RWPE2 (cell line): Measurements from ENCODE around the gene DTHD1.

Experiments used
- ATAC-seq: fragments of 200-7000 bp; cut with Tn5 transposase; 3 replicates; pipeline ENCODE4 v1.9.1; 2021; ENCODE audit warnings: low read depth
- DNase-seq: peaks from one replicate; pipeline ENCODE4 v3.0.0-alpha.2; 2020; ENCODE audit warnings: low spot score
- H3K27ac ChIP-seq: fragments of 450-650 bp; 2 replicates; pipeline ENCODE4 v1.5.1; 2017; ENCODE audit warnings: mild to moderate bottlenecking; ENCODE audit not compliant: poor library complexity, severe bottlenecking
- H3K27me3 ChIP-seq: fragments of 250-450 bp; sonication (Bioruptor Pico); 2 replicates; pipeline ENCODE4 v1.5.1; 2021; ENCODE audit warnings: mild to moderate bottlenecking, moderate library complexity; ENCODE audit not compliant: insufficient read depth, poor library complexity, severe bottlenecking
- H3K36me3 ChIP-seq: fragments of 250-450 bp; sonication (Bioruptor Pico); 2 replicates; pipeline ENCODE4 v1.5.1; 2020; ENCODE audit warnings: low read depth, mild to moderate bottlenecking, moderate library complexity
- H3K4me1 ChIP-seq: fragments of 250-450 bp; sonication (Bioruptor Pico); 2 replicates; pipeline ENCODE4 v1.5.1; 2021; ENCODE audit warnings: mild to moderate bottlenecking, moderate library complexity; ENCODE audit not compliant: insufficient read depth, poor library complexity, severe bottlenecking
- H3K4me3 ChIP-seq: fragments of 250-450 bp; sonication (Bioruptor Pico); 2 replicates; pipeline ENCODE4 v1.5.1; 2021; ENCODE audit warnings: mild to moderate bottlenecking, moderate library complexity; ENCODE audit not compliant: severe bottlenecking
- H3K9me3 ChIP-seq: fragments of 250-450 bp; sonication (Bioruptor Pico); 2 replicates; pipeline ENCODE4 v1.5.1; 2021; ENCODE audit warnings: mild to moderate bottlenecking, moderate library complexity; ENCODE audit not compliant: severe bottlenecking
- CTCF ChIP-seq: fragments of 450-650 bp; IDR thresholded peaks from one replicate; pipeline ENCODE4 v1.5.1; 2017; ENCODE audit warnings: mild to moderate bottlenecking, moderate library complexity; ENCODE audit not compliant: poor library complexity, severe bottlenecking

The DTHD1 gene

GRCh38 chr4:36255577-36255976 lies 25.8 kb upstream of the DTHD1 start:
- ATAC-seq (no peak), DNase-seq (no peak)
- Histone ChIP-seq H3K9me3 (no peaks in the 10 kb centered on the region), H3K36me3 (no peaks in the 10 kb centered on the region), H3K4me1 (no peaks in the 10 kb centered on the region), H3K4me3 (no peak overlapping the region), H3K27me3 (no peaks in the 10 kb centered on the region), H3K27ac (no peak overlapping the region)
- no peak for TF ChIP-seq CTCF

GRCh38 chr4:36256398-36256891 lies 25.0 kb upstream of the DTHD1 start:
- Histone ChIP-seq H3K4me1 (no peaks in the 10 kb centered on the region), H3K9me3 (no peaks in the 10 kb centered on the region), H3K27ac (no peak overlapping the region), H3K27me3 (no peaks in the 10 kb centered on the region), H3K36me3 (no peaks in the 10 kb centered on the region), H3K4me3 (no peak overlapping the region)
- ATAC-seq (no peak), DNase-seq (no peak)
- TF ChIP-seq CTCF = no peak

- Histone ChIP-seq H3K27me3 (no peaks in the 10 kb centered on the region), H3K4me3 (no peak overlapping the region), H3K4me1 (no peaks in the 10 kb centered on the region), H3K27ac (no peak overlapping the region), H3K36me3 (no peaks in the 10 kb centered on the region; the same call in 1 of the 2 replicates), H3K9me3 (no peaks in the 10 kb centered on the region)
- DNase-seq (no peak), ATAC-seq (no peak)
- TF ChIP-seq CTCF = no peak
These were observed 20.7 kb upstream of the DTHD1 start for GRCh38 chr4:36260731-36261130.

GRCh38 chr4:36264207-36264826 lies 17.1 kb upstream of the DTHD1 start:
- Histone ChIP-seq H3K9me3 (no peaks in the 10 kb centered on the region), H3K36me3 (no peaks in the 10 kb centered on the region; the same call in 1 of the 2 replicates), H3K4me1 (no peaks in the 10 kb centered on the region), H3K27ac (no peak overlapping the region), H3K4me3 (no peak overlapping the region), H3K27me3 (no peaks in the 10 kb centered on the region)
- TF ChIP-seq CTCF = no peak
- ATAC-seq = no peak
- DNase-seq = no peak

- Histone ChIP-seq H3K4me1 (no peaks in the 10 kb centered on the region), H3K4me3 (no peak overlapping the region), H3K27ac (no peak overlapping the region), H3K9me3 (no peaks in the 10 kb centered on the region), H3K36me3 (no peaks in the 10 kb centered on the region; the same call in 1 of the 2 replicates), H3K27me3 (no peaks in the 10 kb centered on the region)
- TF ChIP-seq CTCF = no peak
- no peak for DNase-seq
- no peak; the same call in 1 of the 3 replicates for ATAC-seq
These were observed 13.7 kb upstream of the DTHD1 start for GRCh38 chr4:36267486-36268268.
